ENCODE measurements around the gene RELN.
"Not testable (repeated sequence)": the region's sequence is repeated elsewhere in the genome, so short reads cannot be mapped to it uniquely, and the experiment has no call there.

Gene RELN

DNA sequence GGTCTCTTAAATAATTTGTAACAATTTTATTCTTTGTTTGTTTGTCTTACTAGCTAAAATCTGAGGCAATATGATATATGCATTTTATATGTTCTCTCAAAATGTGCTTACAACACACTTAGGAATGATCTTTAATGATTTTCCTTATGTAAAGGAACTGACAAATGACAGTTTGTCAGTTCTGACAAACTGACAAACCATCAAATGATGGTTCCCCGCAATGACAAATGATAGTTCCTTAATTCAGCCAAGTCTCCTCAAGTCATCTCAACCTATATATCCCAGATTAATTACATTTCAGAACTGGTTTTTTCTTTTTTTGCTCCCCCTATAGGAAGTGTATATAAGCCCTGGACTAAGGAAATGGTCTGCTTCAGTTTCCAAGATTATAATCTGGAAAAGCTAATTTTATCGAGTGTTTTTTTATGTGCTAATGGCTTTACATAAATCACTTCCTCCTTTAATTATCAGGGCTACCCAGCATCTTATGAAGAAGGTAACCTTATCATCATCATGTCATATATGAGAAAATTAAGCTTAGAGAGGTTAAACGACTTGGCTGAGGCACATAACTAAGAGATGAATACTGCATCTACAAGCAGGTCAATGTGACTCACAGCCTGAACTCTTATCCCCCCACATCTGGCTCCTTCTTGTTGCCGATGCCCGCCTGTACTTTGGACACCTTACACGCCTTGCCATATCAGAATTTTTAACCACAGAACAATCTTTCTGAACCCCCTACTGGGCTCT lies 75.1 kb downstream of the RELN start:
- DNase-seq (ENCODE audit: low spot score), result no peak
- TF ChIP-seq, protein P1, sequence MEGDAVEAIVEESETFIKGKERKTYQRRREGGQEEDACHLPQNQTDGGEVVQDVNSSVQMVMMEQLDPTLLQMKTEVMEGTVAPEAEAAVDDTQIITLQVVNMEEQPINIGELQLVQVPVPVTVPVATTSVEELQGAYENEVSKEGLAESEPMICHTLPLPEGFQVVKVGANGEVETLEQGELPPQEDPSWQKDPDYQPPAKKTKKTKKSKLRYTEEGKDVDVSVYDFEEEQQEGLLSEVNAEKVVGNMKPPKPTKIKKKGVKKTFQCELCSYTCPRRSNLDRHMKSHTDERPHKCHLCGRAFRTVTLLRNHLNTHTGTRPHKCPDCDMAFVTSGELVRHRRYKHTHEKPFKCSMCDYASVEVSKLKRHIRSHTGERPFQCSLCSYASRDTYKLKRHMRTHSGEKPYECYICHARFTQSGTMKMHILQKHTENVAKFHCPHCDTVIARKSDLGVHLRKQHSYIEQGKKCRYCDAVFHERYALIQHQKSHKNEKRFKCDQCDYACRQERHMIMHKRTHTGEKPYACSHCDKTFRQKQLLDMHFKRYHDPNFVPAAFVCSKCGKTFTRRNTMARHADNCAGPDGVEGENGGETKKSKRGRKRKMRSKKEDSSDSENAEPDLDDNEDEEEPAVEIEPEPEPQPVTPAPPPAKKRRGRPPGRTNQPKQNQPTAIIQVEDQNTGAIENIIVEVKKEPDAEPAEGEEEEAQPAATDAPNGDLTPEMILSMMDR (IDR thresholded peaks at IDR 0.05; ENCODE audit: extremely low read depth, missing control alignments), result no peak

DNA sequence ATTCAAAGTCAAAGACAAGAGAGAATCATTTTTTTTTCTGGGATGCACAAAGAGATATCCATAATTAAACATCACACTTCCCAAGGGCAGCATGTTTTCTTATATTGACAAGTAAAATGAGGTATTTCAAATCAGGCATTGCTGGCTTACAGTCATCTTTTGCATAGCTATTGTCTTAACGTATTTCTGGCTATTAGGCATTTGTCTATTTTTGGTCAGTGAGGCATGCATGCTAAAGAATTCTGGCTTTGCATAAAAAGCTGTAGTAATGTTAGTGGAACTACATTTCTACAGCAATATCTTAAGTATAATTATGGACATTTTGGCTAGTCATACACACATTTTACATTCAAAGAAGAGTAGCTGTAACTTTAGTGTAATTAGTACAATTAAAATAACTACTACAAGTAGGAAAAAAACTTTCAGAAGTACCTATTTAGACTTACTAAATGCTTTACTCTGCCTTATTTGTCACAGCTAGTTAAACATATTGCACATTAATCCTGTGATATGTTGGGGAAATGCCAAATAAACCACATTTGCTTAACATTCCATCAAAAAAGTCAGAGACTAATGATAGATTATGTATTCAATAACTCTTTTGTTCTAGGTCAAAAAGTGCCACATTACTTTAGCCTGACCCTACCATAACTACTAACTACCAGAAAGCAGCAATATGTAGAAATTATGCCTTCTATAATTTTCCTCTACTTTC lies 76.4 kb downstream of the RELN start:
- TF ChIP-seq, protein P1 (IDR thresholded peaks at IDR 0.05; ENCODE audit: extremely low read depth, missing control alignments), result no peak
- DNase-seq (ENCODE audit: low spot score), result no peak

DNA sequence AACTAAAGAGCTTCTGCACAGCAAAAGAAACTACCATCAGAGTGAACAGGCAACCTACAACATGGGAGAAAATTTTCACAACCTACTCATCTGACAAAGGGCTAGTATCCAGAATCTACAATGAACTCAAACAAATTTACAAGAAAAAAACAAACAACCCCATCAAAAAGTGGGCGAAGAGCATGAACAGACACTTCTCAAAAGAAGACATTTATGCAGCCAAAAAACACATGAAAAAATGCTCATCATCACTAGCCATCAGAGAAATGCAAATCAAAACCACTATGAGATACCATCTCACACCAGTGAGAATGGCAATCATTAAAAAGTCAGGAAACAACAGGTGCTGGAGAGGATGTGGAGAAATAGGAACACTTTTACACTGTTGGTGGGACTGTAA lies 78.4 kb downstream of the RELN start:
- not testable (repeated sequence) for DNase-seq (ENCODE audit: low spot score)

DNA sequence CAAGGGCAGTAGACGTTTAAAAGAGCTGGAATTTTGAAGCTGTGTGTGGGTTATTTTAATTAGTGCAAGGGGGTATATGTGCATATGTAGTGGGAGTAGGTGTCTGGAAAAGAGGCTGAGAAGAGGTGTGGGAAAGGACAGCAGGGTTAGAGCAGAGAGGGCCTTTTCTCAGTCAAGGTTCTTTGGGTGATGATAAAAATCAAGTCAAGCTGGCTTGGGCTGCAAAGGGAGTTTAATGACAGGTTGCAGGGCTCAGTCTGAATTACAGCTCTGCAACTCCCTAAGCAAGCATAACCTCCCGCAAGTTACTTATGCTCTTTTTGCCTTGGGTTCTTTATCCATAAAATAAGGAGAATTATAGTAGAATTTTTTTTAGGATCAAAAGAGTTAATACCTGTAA lies 83.5 kb downstream of the RELN start:
- TF ChIP-seq, protein P1 (IDR thresholded peaks at IDR 0.05; ENCODE audit: extremely low read depth, missing control alignments), result no peak
- no peak for DNase-seq (ENCODE audit: low spot score)

DNA sequence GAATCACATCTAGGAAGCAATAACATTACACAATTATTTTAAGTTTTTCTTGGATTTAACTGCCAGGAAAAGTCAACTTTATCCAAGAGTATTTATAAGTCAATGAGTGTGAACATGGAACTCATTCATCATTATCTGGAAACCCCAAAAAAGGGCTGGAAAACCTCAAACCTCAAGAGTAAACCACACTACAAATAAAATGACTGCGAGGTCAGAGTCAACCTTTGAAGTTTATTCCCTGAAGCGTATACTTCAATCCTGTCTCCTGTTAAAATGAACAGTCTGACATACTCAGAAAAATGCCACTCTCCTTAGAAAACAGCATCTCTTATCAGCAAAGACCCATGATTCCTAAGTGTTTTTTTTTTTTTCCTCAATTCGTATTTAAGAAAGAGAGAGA lies 86.5 kb downstream of the RELN start:
- DNase-seq (ENCODE audit: low spot score), result no peak
- TF ChIP-seq, protein P1 (IDR thresholded peaks at IDR 0.05; ENCODE audit: extremely low read depth, missing control alignments), result no peak

DNA sequence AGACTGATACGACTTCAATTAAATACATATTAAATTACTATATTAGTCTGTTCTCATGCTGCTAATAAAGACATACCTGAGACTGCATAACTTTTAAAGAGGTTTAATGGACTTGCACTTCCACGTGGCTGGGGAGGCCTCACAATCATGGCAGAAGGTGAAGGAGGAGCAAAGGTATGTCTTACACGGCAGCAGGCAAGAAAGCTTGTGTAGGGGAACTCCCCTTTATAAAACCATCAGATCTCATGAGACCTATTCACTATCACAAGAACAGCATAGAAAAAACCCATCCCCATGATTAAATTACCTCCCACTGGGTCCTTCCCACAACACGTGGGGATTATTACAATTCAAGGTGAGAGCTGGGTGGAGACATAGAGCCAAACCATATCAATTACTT lies 92.6 kb downstream of the RELN start:
- not testable (repeated sequence) for DNase-seq (ENCODE audit: low spot score)

DNA sequence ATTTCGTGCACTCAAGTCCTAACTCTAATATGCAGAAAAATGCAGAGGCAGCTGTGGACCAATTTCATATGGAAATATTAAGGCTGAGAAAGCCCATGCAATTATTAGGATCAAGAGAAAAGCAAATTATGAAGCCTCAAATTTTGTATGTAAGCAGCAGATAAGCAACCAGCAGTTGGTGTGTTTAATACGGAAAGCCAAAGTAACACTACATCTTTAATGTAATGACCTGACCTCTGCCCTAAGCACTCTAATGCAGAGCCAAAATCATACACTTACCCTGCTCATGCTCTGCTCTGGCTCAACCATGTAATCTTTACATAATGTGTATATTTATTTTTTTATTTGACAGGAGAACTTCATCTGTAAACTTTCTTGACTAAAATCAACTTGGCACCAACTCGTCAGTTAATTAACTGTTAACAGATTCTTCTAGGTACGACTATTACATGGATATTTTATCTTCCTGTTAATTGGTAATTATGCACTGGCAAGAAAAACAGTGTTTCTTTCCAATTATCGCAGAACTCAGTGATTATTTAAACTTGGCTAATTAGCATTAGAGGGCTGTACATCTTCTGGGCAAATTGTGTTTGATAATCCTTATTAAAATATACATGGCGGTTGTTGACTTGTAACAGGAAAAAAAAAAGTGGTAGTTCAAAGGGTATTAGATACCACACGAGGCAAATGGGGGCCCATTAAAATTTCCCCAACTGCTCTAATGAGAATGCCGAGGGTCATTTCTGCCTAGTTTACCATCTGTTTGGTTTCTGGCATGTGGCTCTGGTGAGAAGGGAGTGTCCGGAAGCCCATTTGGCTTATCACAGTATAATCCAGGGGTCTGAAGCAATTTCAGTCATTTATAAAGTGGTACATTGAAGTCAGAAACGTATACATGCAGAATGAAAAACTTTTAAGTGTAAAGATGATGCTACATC lies 94.5 kb downstream of the RELN start:
- no peak for DNase-seq (ENCODE audit: low spot score)
- TF ChIP-seq, protein P1 (IDR thresholded peaks at IDR 0.05; ENCODE audit: extremely low read depth, missing control alignments), result no peak

DNA sequence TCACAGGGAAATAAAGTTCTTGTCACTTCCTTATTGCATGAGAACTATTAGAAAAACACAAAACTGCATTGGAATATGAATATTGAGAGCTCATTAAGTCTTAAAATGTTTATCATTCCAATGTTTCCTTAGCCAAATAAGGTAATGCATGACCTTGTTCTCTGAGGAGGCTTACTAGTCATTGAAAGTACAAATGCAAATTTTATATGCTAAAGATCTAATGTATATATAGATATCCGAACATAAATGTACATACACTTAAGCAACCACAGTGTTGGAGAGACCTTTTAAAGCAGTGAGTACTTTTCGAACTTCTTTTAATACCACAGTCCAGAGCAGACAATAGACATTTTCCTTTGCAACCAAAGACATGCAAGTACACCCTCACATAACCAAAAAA lies 96.1 kb downstream of the RELN start:
- DNase-seq (ENCODE audit: low spot score), result no peak
- TF ChIP-seq, protein P1 (IDR thresholded peaks at IDR 0.05; ENCODE audit: extremely low read depth, missing control alignments), result no peak

Measured in GM20000 (cell line).